Brain microvascular endothelial cell (primary cell): ENCODE measurements around the gene RDH13.
A peak's percentile ranks its signal among the peaks of the same experiment; 100 is the strongest.

Experiments used
- DNase-seq: peaks from one replicate; pipeline ENCODE4 v3.0.0-alpha.2; 2020
- H3K27ac ChIP-seq: fragments of 250-450 bp; sonication (Bioruptor Pico); 2 replicates; pipeline ENCODE4 v1.5.1; 2020; ENCODE audit warnings: mild to moderate bottlenecking, moderate library complexity
- H3K27me3 ChIP-seq: fragments of 250-450 bp; sonication (Bioruptor Pico); replicated peaks from 2 replicates; pipeline ENCODE4 v1.5.1; 2020; ENCODE audit warnings: mild to moderate bottlenecking
- H3K36me3 ChIP-seq: fragments of 250-450 bp; sonication (Bioruptor Pico); replicated peaks from 2 replicates; pipeline ENCODE4 v1.5.1; 2020; ENCODE audit warnings: mild to moderate bottlenecking
- H3K4me3 ChIP-seq: 2 replicates; pipeline ENCODE4 v1.5.1; 2011; ENCODE audit warnings: low read depth, mild to moderate bottlenecking, control low read depth, low read length, moderate library complexity
- in situ Hi-C: cut with HindIII; loops from 2 replicates; pipeline ENCODE4 v1.10.0; 2017; ENCODE audit warnings: low sequenced_read_pairs, low pct_ligation_motif_present
- TF ChIP-seq, protein P1 (sequence below): IDR thresholded peaks from 2 replicates; pipeline ENCODE4 v1.5.1; 2011; ENCODE audit warnings: low read depth, mild to moderate bottlenecking, moderate library complexity, low read length, control low read depth, inconsistent platforms; ENCODE audit errors: missing control alignments

RDH13 gene

DNA sequence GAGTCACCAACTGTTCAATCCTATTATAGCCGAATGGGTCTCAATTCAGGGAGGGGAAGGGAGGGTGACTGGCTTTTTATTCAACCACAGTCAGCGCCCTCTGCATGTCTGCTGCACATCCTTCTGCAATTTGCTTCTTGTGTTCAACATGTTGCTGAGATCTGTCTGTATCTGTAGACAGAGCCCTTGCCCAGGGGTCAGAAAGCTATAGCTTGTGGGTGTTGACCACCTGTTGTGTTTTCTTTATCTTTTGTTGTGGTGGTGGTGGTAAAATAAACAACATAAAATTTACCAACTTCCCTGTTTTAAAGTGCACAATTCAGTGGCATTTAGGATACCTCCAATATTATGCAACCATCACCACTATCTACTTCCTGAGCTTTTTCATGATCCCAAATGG lies 42.3 kb upstream of the RDH13 start:
- TF ChIP-seq, protein P1, sequence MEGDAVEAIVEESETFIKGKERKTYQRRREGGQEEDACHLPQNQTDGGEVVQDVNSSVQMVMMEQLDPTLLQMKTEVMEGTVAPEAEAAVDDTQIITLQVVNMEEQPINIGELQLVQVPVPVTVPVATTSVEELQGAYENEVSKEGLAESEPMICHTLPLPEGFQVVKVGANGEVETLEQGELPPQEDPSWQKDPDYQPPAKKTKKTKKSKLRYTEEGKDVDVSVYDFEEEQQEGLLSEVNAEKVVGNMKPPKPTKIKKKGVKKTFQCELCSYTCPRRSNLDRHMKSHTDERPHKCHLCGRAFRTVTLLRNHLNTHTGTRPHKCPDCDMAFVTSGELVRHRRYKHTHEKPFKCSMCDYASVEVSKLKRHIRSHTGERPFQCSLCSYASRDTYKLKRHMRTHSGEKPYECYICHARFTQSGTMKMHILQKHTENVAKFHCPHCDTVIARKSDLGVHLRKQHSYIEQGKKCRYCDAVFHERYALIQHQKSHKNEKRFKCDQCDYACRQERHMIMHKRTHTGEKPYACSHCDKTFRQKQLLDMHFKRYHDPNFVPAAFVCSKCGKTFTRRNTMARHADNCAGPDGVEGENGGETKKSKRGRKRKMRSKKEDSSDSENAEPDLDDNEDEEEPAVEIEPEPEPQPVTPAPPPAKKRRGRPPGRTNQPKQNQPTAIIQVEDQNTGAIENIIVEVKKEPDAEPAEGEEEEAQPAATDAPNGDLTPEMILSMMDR, result no peak
- in situ Hi-C loops, result no loop called here
- peaks cover 27% of the 10 kb centered on the region for H3K36me3 ChIP-seq
- H3K27me3 ChIP-seq, result no peaks in the 10 kb centered on the region
- no peak overlapping the region for H3K27ac ChIP-seq
- DNase-seq, result no peak
- H3K4me3 ChIP-seq, result no peak overlapping the region

DNA sequence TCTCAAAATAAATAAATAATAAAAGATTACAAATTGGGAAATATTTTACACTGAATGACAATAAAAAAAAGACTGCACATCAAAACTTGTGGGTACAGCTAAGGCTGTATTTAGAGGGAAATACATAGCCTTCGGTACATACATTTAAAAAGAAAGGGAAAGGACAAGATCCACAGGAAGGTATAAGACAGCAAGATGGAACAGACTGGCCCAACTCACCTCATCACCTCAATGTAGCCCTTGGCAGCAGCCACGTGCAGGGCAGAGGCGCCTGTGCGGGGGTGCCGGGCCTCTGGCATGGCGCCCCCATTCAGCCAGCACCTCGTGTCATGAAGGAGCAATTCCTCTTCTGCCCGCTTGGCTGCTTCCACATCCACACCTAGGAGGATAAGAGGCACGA lies 40.2 kb upstream of the RDH13 start:
- in situ Hi-C loops, result no loop called here
- H3K36me3 ChIP-seq, result peaks cover 41% of the 10 kb centered on the region
- TF ChIP-seq, protein P1, result no peak

DNA sequence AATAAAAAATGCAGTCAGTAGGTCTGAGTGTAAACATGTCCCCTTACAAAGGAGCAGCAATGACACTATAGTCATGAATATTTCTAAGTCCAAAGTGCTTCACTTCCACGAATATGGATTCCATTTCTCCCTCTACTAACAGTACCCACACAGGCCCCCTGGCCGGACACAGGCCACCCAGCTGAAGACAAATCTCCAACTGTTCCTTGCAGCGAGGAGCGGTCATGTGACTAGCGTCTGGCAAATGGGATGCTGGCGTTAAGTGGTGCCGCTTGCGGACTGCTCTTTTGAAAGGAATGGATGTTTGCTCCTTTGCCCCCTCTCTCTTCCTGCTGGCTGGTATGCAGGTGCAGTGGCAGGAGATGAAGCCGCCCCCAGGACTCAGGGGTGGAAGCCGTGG lies 38.3 kb upstream of the RDH13 start:
- H3K4me3 ChIP-seq, result no peak overlapping the region
- TF ChIP-seq, protein P1, result no peak
- in situ Hi-C loops, result no loop called here
- no peak for DNase-seq
- no peak overlapping the region for H3K27ac ChIP-seq
- peaks cover 42% of the 10 kb centered on the region for H3K36me3 ChIP-seq
- no peaks in the 10 kb centered on the region for H3K27me3 ChIP-seq

More for the DNA sequence above, 40.2 kb upstream of the RDH13 start:
- Histone ChIP-seq H3K27me3 (no peaks in the 10 kb centered on the region), H3K4me3 (no peak overlapping the region), H3K27ac (no peak overlapping the region)
- no peak for DNase-seq

DNA sequence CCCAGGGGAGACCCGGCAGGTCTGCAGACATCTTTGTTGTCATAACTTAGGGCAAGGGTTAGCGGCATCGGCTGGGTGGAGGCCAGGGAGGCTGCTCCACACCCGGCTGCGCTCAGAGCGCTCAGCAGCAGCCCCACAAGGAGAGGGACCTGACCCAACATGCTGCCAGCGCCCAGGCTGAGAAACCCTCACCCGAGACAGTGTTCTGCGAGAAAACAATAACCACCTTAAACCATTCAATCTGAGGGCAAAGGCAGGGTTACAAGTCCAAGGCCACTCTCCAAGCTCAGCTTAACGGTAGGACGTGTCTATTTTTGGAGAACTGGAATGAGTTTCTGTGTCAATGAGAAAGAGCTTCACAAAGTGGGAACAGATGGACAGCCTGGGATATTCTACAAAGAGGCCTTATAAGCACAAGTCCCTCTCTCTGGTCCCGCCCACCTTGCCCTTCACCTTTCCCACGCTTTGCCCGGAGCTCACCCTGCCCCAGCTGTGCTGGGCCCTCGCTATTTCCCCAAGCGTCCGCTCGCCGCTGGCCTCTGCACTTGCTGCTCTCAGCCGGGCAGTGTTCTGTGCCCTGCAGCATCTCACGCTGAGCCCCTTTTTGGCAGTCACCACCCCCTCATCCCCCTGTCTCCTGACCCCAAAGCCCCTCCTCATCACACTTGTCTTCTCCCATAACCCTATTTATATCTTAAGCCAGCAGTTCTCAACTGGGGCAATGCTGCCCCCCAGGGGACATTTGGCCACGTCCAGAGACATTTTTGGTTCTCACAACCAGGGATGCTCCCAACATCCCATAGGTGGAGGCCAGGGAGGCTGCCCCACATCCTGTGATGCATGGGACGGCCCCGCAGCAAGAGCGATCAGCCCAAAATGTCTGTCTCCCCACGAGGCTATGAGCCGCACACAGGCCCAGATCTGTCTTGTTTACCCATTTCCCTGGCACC lies 36.9 kb upstream of the RDH13 start:
- peak; percentile 25 for DNase-seq
- Histone ChIP-seq H3K36me3 (peaks cover 48% of the 10 kb centered on the region), H3K4me3 (no peak overlapping the region), H3K27me3 (no peaks in the 10 kb centered on the region), H3K27ac (no peak overlapping the region)
- TF ChIP-seq, protein P1, result peak; percentile 53
- in situ Hi-C loops, result no loop called here

DNA sequence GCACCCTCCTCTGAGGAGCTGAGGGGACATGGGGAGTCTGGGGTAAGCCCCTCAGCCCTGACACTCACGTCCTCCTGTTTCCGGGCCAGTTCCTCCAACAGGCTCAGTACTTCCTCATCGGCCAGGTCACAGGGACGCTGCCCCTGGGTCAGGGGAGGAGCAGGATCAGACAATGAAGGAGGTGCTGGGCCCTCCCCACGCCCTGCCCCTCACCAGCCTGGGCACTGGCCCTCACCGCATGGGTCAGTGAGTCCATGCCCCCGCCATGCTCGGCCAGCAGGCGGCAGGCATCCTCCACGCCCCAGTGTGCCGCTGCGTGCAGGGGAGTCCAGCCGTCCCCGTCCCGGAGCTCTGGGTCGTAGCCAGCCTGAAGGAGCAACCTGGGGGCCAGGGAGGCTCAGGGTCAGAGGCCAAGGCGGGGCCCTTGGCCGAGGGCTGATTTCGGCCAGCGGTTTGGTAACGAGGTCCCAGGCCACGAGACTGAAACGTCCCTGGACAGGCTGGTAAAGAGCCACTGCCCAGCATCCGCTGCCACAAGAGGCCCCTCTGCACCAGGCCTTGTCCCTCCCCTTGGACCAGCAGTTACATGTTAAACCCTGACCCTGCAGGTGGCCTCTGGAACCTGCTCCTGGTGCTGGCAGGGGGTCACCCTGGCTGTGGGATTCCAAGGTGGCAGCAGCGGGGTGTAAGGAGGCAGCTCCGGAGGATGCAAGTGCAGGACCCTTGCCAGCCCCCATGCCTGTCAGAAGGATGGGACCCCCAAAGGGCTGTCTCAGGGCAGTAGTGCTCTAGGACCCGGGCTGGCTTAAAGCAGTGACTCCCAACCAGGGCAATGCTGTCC lies 36.0 kb upstream of the RDH13 start:
- in situ Hi-C loops, result no loop called here
- H3K36me3 ChIP-seq, result peaks cover 55% of the 10 kb centered on the region
- no peak overlapping the region for H3K4me3 ChIP-seq
- no peaks in the 10 kb centered on the region for H3K27me3 ChIP-seq
- TF ChIP-seq, protein P1, result peak; percentile 33
- DNase-seq, result no peak
- no peak overlapping the region for H3K27ac ChIP-seq
